ENCODE measurements around the gene CLDN1. TPM values are rescaled to one million over a fixed set of nuclear protein-coding genes. Genes with fewer than 3 reads are reported as not detected.

Gene CLDN1
- total and polyA plus RNA-seq, 8 donors: 20.6 to 107 (median 29.5) TPM

DNA sequence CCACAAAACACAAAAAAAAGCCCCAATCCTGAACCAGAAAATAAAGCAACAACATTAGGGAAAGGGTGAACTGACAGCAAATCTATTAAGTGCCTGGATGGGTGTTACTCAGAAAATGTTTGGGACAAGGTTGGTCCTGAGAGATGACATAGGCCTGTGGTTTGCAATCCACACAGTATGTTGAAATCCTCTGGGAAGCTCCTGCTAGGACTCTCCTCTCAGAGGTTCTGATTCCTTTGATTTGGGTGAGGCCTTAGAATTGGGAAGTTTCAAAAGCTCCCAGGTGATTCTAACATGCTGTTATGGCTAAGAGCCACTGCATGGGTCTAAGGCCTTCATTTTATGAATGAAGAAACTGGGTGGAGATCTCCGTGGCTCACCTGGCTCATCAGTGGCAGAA lies 18.4 kb downstream of the CLDN1 start:
- Histone ChIP-seq H3K4me3 (no peak overlapping the region), H3K4me1 (peaks cover 21 to 34% (median 29%) of the 10 kb centered on the region in 3 donors), H3K27ac (peak overlapping the region in 1 of 4 donors; percentile 13), H3K36me3 (no peaks in the 10 kb centered on the region), H3K9me3 (no peaks in the 10 kb centered on the region), H3K27me3 (no peaks in the 10 kb centered on the region)
- TF ChIP-seq, protein P1, sequence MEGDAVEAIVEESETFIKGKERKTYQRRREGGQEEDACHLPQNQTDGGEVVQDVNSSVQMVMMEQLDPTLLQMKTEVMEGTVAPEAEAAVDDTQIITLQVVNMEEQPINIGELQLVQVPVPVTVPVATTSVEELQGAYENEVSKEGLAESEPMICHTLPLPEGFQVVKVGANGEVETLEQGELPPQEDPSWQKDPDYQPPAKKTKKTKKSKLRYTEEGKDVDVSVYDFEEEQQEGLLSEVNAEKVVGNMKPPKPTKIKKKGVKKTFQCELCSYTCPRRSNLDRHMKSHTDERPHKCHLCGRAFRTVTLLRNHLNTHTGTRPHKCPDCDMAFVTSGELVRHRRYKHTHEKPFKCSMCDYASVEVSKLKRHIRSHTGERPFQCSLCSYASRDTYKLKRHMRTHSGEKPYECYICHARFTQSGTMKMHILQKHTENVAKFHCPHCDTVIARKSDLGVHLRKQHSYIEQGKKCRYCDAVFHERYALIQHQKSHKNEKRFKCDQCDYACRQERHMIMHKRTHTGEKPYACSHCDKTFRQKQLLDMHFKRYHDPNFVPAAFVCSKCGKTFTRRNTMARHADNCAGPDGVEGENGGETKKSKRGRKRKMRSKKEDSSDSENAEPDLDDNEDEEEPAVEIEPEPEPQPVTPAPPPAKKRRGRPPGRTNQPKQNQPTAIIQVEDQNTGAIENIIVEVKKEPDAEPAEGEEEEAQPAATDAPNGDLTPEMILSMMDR (IDR thresholded peaks at IDR 0.05): no peak
- FAIRE-seq: no peak
- ATAC-seq: no peak
- intact Hi-C loops (cut with DNase I): no loop called here
- DNase-seq: no peak
- WGBS, 2 donors: 69 to 72% methylated on average over 1 of the region's 1 CpG

DNA sequence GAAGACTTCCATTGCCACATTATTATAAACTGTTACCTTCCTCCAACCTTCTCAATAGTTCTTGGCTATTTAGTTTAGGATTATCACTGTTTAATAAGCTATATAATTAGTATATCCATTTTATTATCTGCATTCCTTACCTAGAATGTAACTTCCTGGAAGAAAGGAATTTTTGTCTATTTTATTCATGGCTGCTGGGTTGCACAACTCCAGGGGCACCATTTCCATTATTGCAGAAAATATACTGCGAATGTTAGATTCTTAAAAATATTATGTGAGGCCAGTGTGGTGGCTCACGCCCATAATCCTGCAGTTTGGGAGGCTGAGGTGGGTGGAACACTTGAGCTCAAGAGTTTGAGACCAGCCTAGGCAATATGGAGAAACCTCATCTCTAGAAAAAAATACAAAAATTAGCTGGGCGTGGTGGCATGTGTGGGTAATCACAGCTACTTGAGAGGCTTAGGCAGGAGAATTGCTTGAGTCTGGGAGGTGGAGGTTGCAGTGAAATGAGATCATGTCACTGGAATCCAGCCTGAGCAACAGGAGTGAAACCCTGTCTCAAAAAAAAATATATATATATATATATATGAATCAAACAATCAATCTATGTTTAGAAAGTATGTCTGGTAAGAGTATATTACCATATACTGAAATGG lies 19.9 kb downstream of the CLDN1 start:
- Histone ChIP-seq H3K4me3 (no peak overlapping the region), H3K4me1 (peaks cover 10 to 19% (median 14%) of the 10 kb centered on the region in 3 donors), H3K36me3 (no peaks in the 10 kb centered on the region), H3K27ac (no peak overlapping the region), H3K9me3 (no peaks in the 10 kb centered on the region), H3K27me3 (no peaks in the 10 kb centered on the region)
- WGBS, 2 donors: 88 to 94% methylated on average over 3 of the region's 3 CpGs
- intact Hi-C loops (cut with DNase I): no loop called here
- DNase-seq: no peak
- no peak for ATAC-seq
- no peak for FAIRE-seq
- TF ChIP-seq, protein P1 (IDR thresholded peaks at IDR 0.05): no peak

DNA sequence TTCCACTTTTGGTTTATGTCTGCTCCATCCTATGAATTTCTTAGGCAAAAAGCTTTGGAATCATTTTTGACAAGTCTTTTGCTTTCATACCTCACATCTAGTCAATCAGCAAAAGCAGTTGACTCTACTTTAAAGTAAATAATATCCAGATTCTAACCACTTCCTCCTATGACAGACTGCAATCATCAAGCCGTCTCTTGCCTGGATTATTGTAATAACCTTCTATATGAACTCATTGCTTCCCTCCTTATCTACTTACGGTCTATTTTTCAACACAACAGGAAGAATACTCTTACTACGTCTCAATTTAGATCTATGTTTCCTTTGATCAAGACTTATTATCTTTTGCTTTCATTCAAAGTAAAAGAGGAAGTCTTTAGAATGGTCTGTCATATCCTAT lies 20.7 kb downstream of the CLDN1 start:
- H3K27me3 ChIP-seq: no peaks in the 10 kb centered on the region
- no peak overlapping the region for H3K27ac ChIP-seq
- FAIRE-seq (no peak), ATAC-seq (no peak), DNase-seq (no peak)
- TF ChIP-seq, protein P1 (IDR thresholded peaks at IDR 0.05): no peak
- no peak overlapping the region for H3K4me3 ChIP-seq
- WGBS, 2 donors: 76 to 78% methylated on average over 3 of the region's 3 CpGs
- no peaks in the 10 kb centered on the region for H3K36me3 ChIP-seq
- no peaks in the 10 kb centered on the region for H3K9me3 ChIP-seq
- intact Hi-C loops (cut with DNase I): no loop called here
- peaks cover 8 to 13% (median 13%) of the 10 kb centered on the region in 3 donors for H3K4me1 ChIP-seq

GRCh38 chr3:190299969-190300368 lies 22.3 kb downstream of the CLDN1 start:
- no peak overlapping the region for H3K4me3 ChIP-seq
- peaks cover 0 to 6% (median 2%) of the 10 kb centered on the region in 3 donors for H3K4me1 ChIP-seq
- DNase-seq (no peak), ATAC-seq (no peak), FAIRE-seq (no peak)
- no peak overlapping the region for H3K27ac ChIP-seq
- H3K36me3 ChIP-seq: no peaks in the 10 kb centered on the region
- intact Hi-C loops (cut with DNase I): no loop called here
- no peaks in the 10 kb centered on the region for H3K9me3 ChIP-seq
- H3K27me3 ChIP-seq: no peaks in the 10 kb centered on the region
- 30 to 35% methylated on average over 4 of the region's 4 CpGs for WGBS, 2 donors
- TF ChIP-seq, protein P1 (IDR thresholded peaks at IDR 0.05): no peak

DNA sequence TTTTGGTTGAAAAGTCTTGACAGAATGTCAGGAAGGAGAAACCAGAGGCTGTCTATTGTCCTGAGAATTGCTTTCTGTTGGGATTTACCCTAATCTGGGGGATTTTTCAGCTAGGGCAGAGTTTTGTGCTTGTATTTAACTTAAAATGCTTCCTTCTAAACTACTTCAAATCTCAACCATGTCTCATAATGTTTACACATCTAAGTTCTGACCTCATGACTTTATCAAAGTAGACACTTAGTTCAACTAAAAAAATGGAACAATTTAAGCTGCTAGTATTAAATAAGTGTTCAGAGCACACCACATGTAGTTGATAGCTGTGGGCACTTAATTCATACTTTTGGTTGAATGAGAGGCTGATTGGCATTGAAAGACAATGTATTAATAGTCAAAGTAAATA lies 28.2 kb downstream of the CLDN1 start:
- DNase-seq: no peak
- Histone ChIP-seq H3K27me3 (no peaks in the 10 kb centered on the region), H3K4me3 (no peak overlapping the region), H3K27ac (peak overlapping the region in 2 of 4 donors; percentile 1 to 55), H3K9me3 (no peaks in the 10 kb centered on the region), H3K4me1 (peaks cover 0 to 7% (median 0%) of the 10 kb centered on the region in 3 donors), H3K36me3 (no peaks in the 10 kb centered on the region)
- ATAC-seq: peak; percentile 69 to 94 (median 82)
- intact Hi-C loops (cut with DNase I): no loop called here
- TF ChIP-seq, protein P1 (IDR thresholded peaks at IDR 0.05): no peak
- no peak for FAIRE-seq
